ENCODE results near the gene EIF5. TPM values are rescaled to one million over a fixed set of nuclear protein-coding genes. Genes with fewer than 3 reads are reported as not detected.

Gene EIF5
- polyA plus RNA-seq, 3 donors: 162 to 191 (median 163) TPM

DNA sequence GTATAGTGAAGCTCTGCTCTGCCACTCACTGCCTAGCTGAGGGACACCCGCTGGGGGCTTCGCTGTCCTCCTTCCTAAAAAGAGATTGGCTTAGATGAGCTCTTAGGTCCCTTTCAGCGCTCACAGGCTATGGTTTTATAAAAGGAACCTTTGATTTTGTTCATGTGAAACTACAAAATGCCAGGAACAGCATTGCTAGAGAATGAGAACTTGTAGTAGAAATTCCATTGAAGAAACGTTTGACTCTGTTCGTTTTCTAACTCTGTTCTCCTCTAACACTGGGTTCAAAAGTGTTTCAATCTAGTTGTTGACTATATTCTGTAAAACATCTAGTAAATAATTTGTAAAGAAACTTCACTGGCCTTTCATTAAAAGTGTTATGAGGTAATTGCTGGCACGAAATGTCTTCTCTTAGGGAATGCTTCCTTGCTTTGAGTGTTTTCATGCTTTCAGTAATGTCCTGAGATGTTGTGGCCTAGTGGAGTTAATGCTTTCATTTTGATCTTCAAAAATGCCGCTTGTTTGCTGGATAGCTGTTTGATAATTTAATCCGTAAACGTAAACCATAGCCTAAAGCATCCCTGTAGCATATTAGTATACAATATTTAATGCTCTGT lies 52.8 kb downstream of the EIF5 start:
- H4K20me1 ChIP-seq (ENCODE audit: insufficient read depth, low read length): peaks cover 59% of the 10 kb centered on the region
- Mint-ChIP-seq H3K36me3 (peaks cover 0 to 3% of the 10 kb centered on the region in 2 donors), H3K4me3 (peak overlapping the region; percentile 96 to 98), H3K4me1 (peaks cover 56% of the 10 kb centered on the region), H3K9me3 (no peaks in the 10 kb centered on the region), H3K27me3 (ENCODE audit: low read depth in 3 of 3) (no peaks in the 10 kb centered on the region), H3K27ac (peak overlapping the region; percentile 89 to 98 (median 96))
- H3K4me2 ChIP-seq (replicated peaks; ENCODE audit: extremely low read depth, low read length, poor library complexity, severe bottlenecking): peak overlapping the region; percentile 89
- peak overlapping the region; percentile 85 to 99 (median 86) for H3K4me3 ChIP-seq (replicated peaks in 1 of 3; ENCODE audit: low read depth in 2 of 3, low read length in 3 of 3)
- intact Hi-C loops (cut with micrococcal nuclease): loop anchor here in 1 of 2 donors (5.0 kb wide), 1 partner anchor 40 kb away; no protein-coding TSS in a partner anchor
- peak overlapping the region; percentile 95 for H3K9ac ChIP-seq (ENCODE audit: insufficient read depth, low read length, poor library complexity, severe bottlenecking)
- H3K9me3 ChIP-seq (replicated peaks in 1 of 2; ENCODE audit: control insufficient read depth in 1 of 2, insufficient read depth in 1 of 2, low read length in 2 of 2): no peaks in the 10 kb centered on the region
- TF ChIP-seq CTCF (IDR thresholded peaks at IDR 0.05): no peak
- peak overlapping the region; percentile 86 to 92 for H3K27ac ChIP-seq (ENCODE audit: low read depth in 1 of 2, low read length in 2 of 2)
- H3K4me1 ChIP-seq (ENCODE audit: control insufficient read depth in 1 of 2, insufficient read depth in 2 of 2, low read length in 2 of 2): peaks cover 51 to 75% of the 10 kb centered on the region in 2 donors
- H3K36me3 ChIP-seq (replicated peaks in 1 of 2; ENCODE audit: control insufficient read depth in 1 of 2, insufficient read depth in 2 of 2, low read length in 2 of 2): no peaks in the 10 kb centered on the region
- peaks cover 84% of the 10 kb centered on the region for H3K79me2 ChIP-seq (ENCODE audit: insufficient read depth, low read length)
- H2AFZ ChIP-seq (ENCODE audit: insufficient read depth, low read depth, low read length, poor library complexity, severe bottlenecking): peak overlapping the region; percentile 84
- no peak for DNase-seq
- H3K27me3 ChIP-seq (ENCODE audit: control insufficient read depth in 2 of 2, insufficient read depth in 2 of 2, low read length in 2 of 2): no peaks in the 10 kb centered on the region
- WGBS (ENCODE audit: insufficient coverage): 0% methylated on average over 3 of the region's 9 CpGs

DNA sequence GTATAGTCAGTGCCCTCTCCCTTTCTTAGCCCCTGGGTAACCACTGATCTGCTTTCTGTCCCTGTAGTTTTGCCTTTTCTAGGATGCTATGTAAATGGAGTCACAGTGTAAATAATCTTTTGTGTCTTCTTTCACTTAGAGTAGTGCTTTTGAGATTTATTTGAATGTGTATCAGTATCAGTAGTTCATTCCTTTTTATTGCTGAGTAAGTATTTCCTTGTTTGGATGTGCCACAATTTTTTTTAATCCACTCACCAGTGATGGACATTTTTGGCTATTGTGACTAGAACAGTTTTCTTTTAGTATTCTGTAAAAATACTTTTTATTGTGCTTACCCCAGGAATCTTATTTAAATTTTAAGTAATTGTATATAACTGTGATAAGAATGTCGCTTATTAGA lies 54.6 kb downstream of the EIF5 start:
- H3K4me1 ChIP-seq (ENCODE audit: control insufficient read depth in 1 of 2, insufficient read depth in 2 of 2, low read length in 2 of 2): peaks cover 42 to 74% of the 10 kb centered on the region in 2 donors
- WGBS (ENCODE audit: insufficient coverage): no CpG with 5 or more reads among the region's 1 CpG
- H4K20me1 ChIP-seq (ENCODE audit: insufficient read depth, low read length): peaks cover 78% of the 10 kb centered on the region

More for the DNA sequence above, 54.6 kb downstream of the EIF5 start:
- H3K9ac ChIP-seq (ENCODE audit: insufficient read depth, low read length, poor library complexity, severe bottlenecking): no peak overlapping the region
- H3K27me3 ChIP-seq (ENCODE audit: control insufficient read depth in 2 of 2, insufficient read depth in 2 of 2, low read length in 2 of 2): no peaks in the 10 kb centered on the region
- peak overlapping the region in 1 of 3 experiments; percentile 99 for H3K4me3 ChIP-seq (replicated peaks in 1 of 3; ENCODE audit: low read depth in 2 of 3, low read length in 3 of 3)
- Mint-ChIP-seq H3K4me3 (no peak overlapping the region), H3K27me3 (ENCODE audit: low read depth in 3 of 3) (no peaks in the 10 kb centered on the region), H3K4me1 (peaks cover 52% of the 10 kb centered on the region), H3K27ac (peak overlapping the region in 3 of 7 donors; percentile 6 to 73 (median 15)), H3K36me3 (peaks cover 0 to 3% of the 10 kb centered on the region in 2 donors), H3K9me3 (no peaks in the 10 kb centered on the region)
- H3K4me2 ChIP-seq (replicated peaks; ENCODE audit: extremely low read depth, low read length, poor library complexity, severe bottlenecking): peak overlapping the region; percentile 89
- peak overlapping the region in 1 of 2 donors; percentile 92 for H3K27ac ChIP-seq (ENCODE audit: low read depth in 1 of 2, low read length in 2 of 2)
- intact Hi-C loops (cut with micrococcal nuclease): loop anchor here in 1 of 2 donors (5.0 kb wide), 1 partner anchor 41 kb away; no protein-coding TSS in a partner anchor
- H3K9me3 ChIP-seq (replicated peaks in 1 of 2; ENCODE audit: control insufficient read depth in 1 of 2, insufficient read depth in 1 of 2, low read length in 2 of 2): no peaks in the 10 kb centered on the region
- TF ChIP-seq CTCF (IDR thresholded peaks at IDR 0.05): no peak
- peaks cover 95% of the 10 kb centered on the region for H3K79me2 ChIP-seq (ENCODE audit: insufficient read depth, low read length)
- H3K36me3 ChIP-seq (replicated peaks in 1 of 2; ENCODE audit: control insufficient read depth in 1 of 2, insufficient read depth in 2 of 2, low read length in 2 of 2): no peaks in the 10 kb centered on the region
- H2AFZ ChIP-seq (ENCODE audit: insufficient read depth, low read depth, low read length, poor library complexity, severe bottlenecking): no peak overlapping the region
- DNase-seq: no peak

Measured in CD14-positive monocyte (primary cell).